Stomach (tissue), 4 donors: ENCODE results near the gene AKAP7.

Experiments
- CTCF ChIP-seq, 7 experiments: fragments of 450-650 bp in 4 of 7; fragments of 200-600 bp in 3 of 7; sonication (generic) in 3 of 7; IDR thresholded peaks; one replicate each; pipeline ENCODE4 v1.5.1; 2016 to 2019; ENCODE audit warnings: antibody characterized with exemption in 7 of 7, control low read depth in 2 of 7, mild to moderate bottlenecking in 1 of 7
- POLR2A ChIP-seq, 4 donors: fragments of 450-650 bp; IDR thresholded peaks; one replicate each; pipeline ENCODE4 v1.6.1; 2016; ENCODE audit warnings: antibody characterized with exemption in 4 of 4, control low read depth in 2 of 4, mild to moderate bottlenecking in 1 of 4, moderate library complexity in 1 of 4
- POLR2AphosphoS5 ChIP-seq, 3 donors: sonication (generic); formaldehyde crosslinking; IDR thresholded peaks; one replicate each; pipeline ENCODE4 v1.6.1; 2016; ENCODE audit warnings: antibody characterized with exemption in 3 of 3

- no peak for TF ChIP-seq POLR2A (IDR thresholded peaks at IDR 0.05)
- TF ChIP-seq CTCF (IDR thresholded peaks at IDR 0.05) = no peak
- TF ChIP-seq POLR2AphosphoS5 (IDR thresholded peaks at IDR 0.05) = no peak
These were observed 135.3 kb downstream of the AKAP7 start for GRCh38 chr6:131270534-131270933.
